BLaER1 treated with 17β-estradiol and CSF1 and Interleukin-3, amounts not matched to agents 10 nM and 100 nM (cell line): Measurements from ENCODE around the gene GMPR.

Experiments
- H3K27ac ChIP-seq, 11 experiments: shearing (Covaris generic); formaldehyde crosslinking; 2 replicates each; pipeline ENCODE4 v1.8.1; 2022
- H3K27me3 ChIP-seq, 11 experiments: shearing (Covaris generic); formaldehyde crosslinking; 2 replicates each; pipeline ENCODE4 v1.8.1; 2022
- H3K36me3 ChIP-seq, 11 experiments: shearing (Covaris generic); formaldehyde crosslinking; 2 replicates each; pipeline ENCODE4 v1.8.1; 2022
- H3K4me1 ChIP-seq, 10 experiments: shearing (Covaris generic); formaldehyde crosslinking; 2 replicates each; pipeline ENCODE4 v1.8.1; 2022
- H3K4me2 ChIP-seq, 11 experiments: shearing (Covaris generic); formaldehyde crosslinking; 2 replicates each; pipeline ENCODE4 v1.8.1; 2022
- H3K4me3 ChIP-seq, 10 experiments: shearing (Covaris generic); formaldehyde crosslinking; 2 replicates each; pipeline ENCODE4 v1.8.1; 2022
- H3K9ac ChIP-seq, 11 experiments: shearing (Covaris generic); formaldehyde crosslinking; 2 replicates each; pipeline ENCODE4 v1.8.1; 2022
- H3K9me3 ChIP-seq, 11 experiments: shearing (Covaris generic); formaldehyde crosslinking; replicated peaks in 1 of 11; 2 replicates each; pipeline ENCODE4 v1.8.1; 2022
- H4K20me1 ChIP-seq, 11 experiments: shearing (Covaris generic); formaldehyde crosslinking; 2 replicates each; pipeline ENCODE4 v1.8.1; 2022
- Cebpa-rat ChIP-seq, 11 experiments: shearing (Covaris generic); IDR thresholded peaks; 2 replicates each; pipeline ENCODE4 v1.8.1; 2022

The GMPR gene

GRCh38 chr6:16272201-16272600 is 33.8 kb downstream of the GMPR start:
- no peak for TF ChIP-seq Cebpa-rat (IDR thresholded peaks at IDR 0.05)
- peaks cover 0 to 5% (median 0%) of the 10 kb centered on the region in 11 experiments; a peak in 1 of 22 replicates for H4K20me1 ChIP-seq
- peaks cover 0 to 13% (median 0%) of the 10 kb centered on the region in 11 experiments; a peak in 5 of 22 replicates for H3K27me3 ChIP-seq
- H3K4me3 ChIP-seq: no peak overlapping the region
- H3K36me3 ChIP-seq: no peaks in the 10 kb centered on the region
- no peak overlapping the region for H3K9ac ChIP-seq
- peaks cover 9 to 63% (median 46%) of the 10 kb centered on the region in 10 experiments for H3K4me1 ChIP-seq
- H3K9me3 ChIP-seq: no peaks in the 10 kb centered on the region
- H3K4me2 ChIP-seq: no peak overlapping the region
- no peak overlapping the region; a peak in 1 of 22 replicates for H3K27ac ChIP-seq

GRCh38 chr6:16273256-16273655 is 34.9 kb downstream of the GMPR start:
- Histone ChIP-seq H3K27ac (peak overlapping the region in 5 of 11 experiments; percentile 14 to 48 (median 41); a peak in 7 of 22 replicates), H3K4me3 (no peak overlapping the region), H3K9ac (no peak overlapping the region), H4K20me1 (peaks cover 0 to 10% (median 0%) of the 10 kb centered on the region in 11 experiments; a peak in 1 of 22 replicates), H3K36me3 (no peaks in the 10 kb centered on the region), H3K9me3 (no peaks in the 10 kb centered on the region), H3K27me3 (peaks cover 0 to 12% (median 0%) of the 10 kb centered on the region in 11 experiments; a peak in 5 of 22 replicates), H3K4me1 (peaks cover 7 to 64% (median 49%) of the 10 kb centered on the region in 10 experiments), H3K4me2 (peak overlapping the region in 9 of 11 experiments; percentile 4 to 74 (median 52); a peak in 17 of 22 replicates)
- 0 out of 22 replicates have a peak, but pooled peaks of 1 of the 11 experiments have one; percentile 54 for TF ChIP-seq Cebpa-rat (IDR thresholded peaks at IDR 0.05)

- Histone ChIP-seq H3K4me2 (peak overlapping the region; percentile 5 to 74 (median 52); a peak in 19 of 22 replicates), H3K4me1 (peaks cover 5 to 54% (median 45%) of the 10 kb centered on the region in 10 experiments; a peak in 18 of 20 replicates), H3K4me3 (no peak overlapping the region), H3K27me3 (peaks cover 0 to 12% (median 0%) of the 10 kb centered on the region in 11 experiments; a peak in 5 of 22 replicates), H4K20me1 (peaks cover 0 to 11% (median 0%) of the 10 kb centered on the region in 11 experiments; a peak in 1 of 22 replicates), H3K27ac (peak overlapping the region in 2 of 11 experiments; percentile 41 to 48; a peak in 1 of 22 replicates), H3K9ac (no peak overlapping the region), H3K36me3 (no peaks in the 10 kb centered on the region), H3K9me3 (no peaks in the 10 kb centered on the region)
- TF ChIP-seq Cebpa-rat (IDR thresholded peaks at IDR 0.05): no peak
Observed at GRCh38 chr6:16274483-16274882, 36.1 kb downstream of the GMPR start.

- Histone ChIP-seq H3K9me3 (no peaks in the 10 kb centered on the region), H3K4me3 (no peak overlapping the region), H3K27me3 (peaks cover 0 to 12% (median 0%) of the 10 kb centered on the region in 11 experiments; a peak in 5 of 22 replicates), H3K27ac (no peak overlapping the region), H3K4me2 (peak overlapping the region; percentile 5 to 74 (median 52); a peak in 18 of 22 replicates), H3K9ac (no peak overlapping the region), H3K4me1 (peaks cover 5 to 51% (median 44%) of the 10 kb centered on the region in 10 experiments; a peak in 18 of 20 replicates), H4K20me1 (peaks cover 0 to 11% (median 0%) of the 10 kb centered on the region in 11 experiments; a peak in 1 of 22 replicates), H3K36me3 (no peaks in the 10 kb centered on the region)
- TF ChIP-seq Cebpa-rat (IDR thresholded peaks at IDR 0.05): no peak
Observed at GRCh38 chr6:16274885-16275589, 36.6 kb downstream of the GMPR start.

- Histone ChIP-seq H3K9me3 (no peaks in the 10 kb centered on the region), H3K4me1 (peaks cover 5 to 43% (median 38%) of the 10 kb centered on the region in 10 experiments; a peak in 18 of 20 replicates), H3K4me2 (peak overlapping the region in 9 of 11 experiments; percentile 0 to 44 (median 19); a peak in 14 of 22 replicates), H3K9ac (no peak overlapping the region), H3K27ac (peak overlapping the region in 1 of 11 experiments; percentile 8; a peak in 1 of 22 replicates), H3K27me3 (no peaks in the 10 kb centered on the region), H3K4me3 (no peak overlapping the region), H3K36me3 (no peaks in the 10 kb centered on the region), H4K20me1 (peaks cover 0 to 11% (median 0%) of the 10 kb centered on the region in 11 experiments; a peak in 1 of 22 replicates)
- no peak for TF ChIP-seq Cebpa-rat (IDR thresholded peaks at IDR 0.05)
Observed at GRCh38 chr6:16277101-16277981, 39.0 kb downstream of the GMPR start.

- Histone ChIP-seq H4K20me1 (peaks cover 0 to 11% (median 0%) of the 10 kb centered on the region in 11 experiments; a peak in 1 of 22 replicates), H3K27me3 (no peaks in the 10 kb centered on the region), H3K4me3 (no peak overlapping the region), H3K4me1 (peaks cover 5 to 38% (median 32%) of the 10 kb centered on the region in 10 experiments; a peak in 18 of 20 replicates), H3K27ac (peak overlapping the region in 1 of 11 experiments; percentile 8; a peak in 1 of 22 replicates), H3K4me2 (peak overlapping the region in 9 of 11 experiments; percentile 0 to 44 (median 19); a peak in 11 of 22 replicates), H3K9me3 (no peaks in the 10 kb centered on the region), H3K9ac (no peak overlapping the region), H3K36me3 (no peaks in the 10 kb centered on the region)
- no peak for TF ChIP-seq Cebpa-rat (IDR thresholded peaks at IDR 0.05)
Observed at GRCh38 chr6:16278048-16278724, 39.8 kb downstream of the GMPR start.

GRCh38 chr6:16278750-16279149 is 40.4 kb downstream of the GMPR start:
- H3K36me3 ChIP-seq: no peaks in the 10 kb centered on the region
- H3K4me2 ChIP-seq: no peak overlapping the region
- no peak overlapping the region for H3K4me3 ChIP-seq
- H4K20me1 ChIP-seq: peaks cover 0 to 11% (median 0%) of the 10 kb centered on the region in 11 experiments; a peak in 1 of 22 replicates
- H3K27me3 ChIP-seq: no peaks in the 10 kb centered on the region
- H3K4me1 ChIP-seq: peaks cover 5 to 32% (median 28%) of the 10 kb centered on the region in 10 experiments; a peak in 18 of 20 replicates
- H3K9me3 ChIP-seq: no peaks in the 10 kb centered on the region
- TF ChIP-seq Cebpa-rat (IDR thresholded peaks at IDR 0.05): no peak
- H3K9ac ChIP-seq: no peak overlapping the region
- H3K27ac ChIP-seq: no peak overlapping the region

- Histone ChIP-seq H3K4me2 (no peak overlapping the region), H3K4me3 (no peak overlapping the region), H3K9me3 (no peaks in the 10 kb centered on the region), H3K4me1 (peaks cover 5 to 31% (median 23%) of the 10 kb centered on the region in 10 experiments; a peak in 18 of 20 replicates), H3K36me3 (no peaks in the 10 kb centered on the region), H3K27me3 (no peaks in the 10 kb centered on the region), H3K9ac (no peak overlapping the region), H3K27ac (no peak overlapping the region), H4K20me1 (peaks cover 0 to 11% (median 0%) of the 10 kb centered on the region in 11 experiments; a peak in 1 of 22 replicates)
- TF ChIP-seq Cebpa-rat (IDR thresholded peaks at IDR 0.05): no peak
Observed at GRCh38 chr6:16279243-16279642, 40.9 kb downstream of the GMPR start.
